HAP-1 (cell line): ENCODE measurements around the gene ARL1.

Experiments
- DNase-seq, 2 experiments: peaks; one replicate each; pipeline ENCODE4 v3.0.0-alpha.2; 2016 to 2020; ENCODE audit warnings: low spot score in 2 of 2
- H3K27me3 ChIP-seq: fragments of 250-450 bp; sonication (Bioruptor Pico); 2 replicates; pipeline ENCODE4 v1.5.1; 2020; ENCODE audit warnings: low read depth, mild to moderate bottlenecking, moderate library complexity
- H3K36me3 ChIP-seq: fragments of 250-450 bp; sonication (Bioruptor Pico); replicated peaks from 2 replicates; pipeline ENCODE4 v1.5.1; 2020; ENCODE audit warnings: mild to moderate bottlenecking
- H3K4me1 ChIP-seq: fragments of 250-450 bp; sonication (Bioruptor Pico); 2 replicates; pipeline ENCODE4 v1.5.1; 2020; ENCODE audit warnings: mild to moderate bottlenecking
- H3K4me3 ChIP-seq: fragments of 250-450 bp; sonication (Bioruptor Pico); 2 replicates; pipeline ENCODE4 v1.5.1; 2020; ENCODE audit warnings: mild to moderate bottlenecking, moderate library complexity
- H3K9me3 ChIP-seq: fragments of 250-450 bp; sonication (Bioruptor Pico); 2 replicates; pipeline ENCODE4 v1.5.1; 2020; ENCODE audit warnings: mild to moderate bottlenecking, moderate library complexity
- in situ Hi-C: fragments of 300-500 bp; cut with MboI; formaldehyde crosslinking; loops from 3 replicates; pipeline ENCODE4 v1.14.3; 2020; ENCODE audit warnings: low sequenced_read_pairs, inconsistent platforms, mixed read lengths

The ARL1 gene

DNA sequence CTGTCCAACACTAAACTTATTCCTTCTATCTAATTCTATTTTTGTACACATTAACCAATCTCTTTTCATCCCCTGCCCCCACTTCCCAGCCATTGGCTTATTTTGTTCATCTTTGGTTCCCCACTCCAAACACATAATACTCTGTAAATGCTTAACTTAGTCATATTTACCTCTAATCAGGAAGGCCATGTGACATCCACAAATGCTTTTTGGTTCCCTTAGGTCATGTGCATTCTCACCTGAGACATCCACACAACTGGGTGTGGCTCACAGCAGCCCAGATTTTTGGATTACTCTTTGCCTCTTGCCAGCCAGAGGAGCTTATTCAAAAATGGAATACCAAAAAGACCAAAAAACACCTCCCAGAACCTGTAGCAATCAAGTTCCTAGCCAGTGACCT, 28.4 kb downstream of the ARL1 start:
- no peak overlapping the region for H3K4me3 ChIP-seq
- no peaks in the 10 kb centered on the region; the same call in 1 of the 2 replicates for H3K4me1 ChIP-seq
- in situ Hi-C loops: no loop called here
- H3K36me3 ChIP-seq: peaks cover 55% of the 10 kb centered on the region
- no peaks in the 10 kb centered on the region for H3K27me3 ChIP-seq
- no peaks in the 10 kb centered on the region for H3K9me3 ChIP-seq
- no peak for DNase-seq

DNA sequence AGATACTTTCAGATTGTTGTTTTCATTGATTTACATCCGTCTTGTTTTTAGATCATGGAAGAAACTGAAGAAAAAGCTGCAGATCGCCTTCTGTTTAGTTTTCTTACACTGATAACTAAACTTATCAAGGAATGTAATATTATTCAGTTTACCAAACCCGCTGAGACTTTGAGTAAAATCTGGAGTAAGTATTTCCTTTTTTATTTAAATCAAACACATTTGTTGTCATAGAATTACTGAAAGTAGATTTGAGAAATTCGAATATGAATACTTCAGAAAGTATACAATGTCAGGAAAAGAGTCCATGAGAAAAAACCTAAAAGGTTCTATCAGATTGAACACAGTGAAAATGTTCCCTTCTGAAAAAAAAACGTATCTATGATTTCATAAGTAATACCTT, 32.0 kb downstream of the ARL1 start:
- H3K36me3 ChIP-seq: peaks cover 55% of the 10 kb centered on the region
- no peak overlapping the region for H3K4me3 ChIP-seq

DNA sequence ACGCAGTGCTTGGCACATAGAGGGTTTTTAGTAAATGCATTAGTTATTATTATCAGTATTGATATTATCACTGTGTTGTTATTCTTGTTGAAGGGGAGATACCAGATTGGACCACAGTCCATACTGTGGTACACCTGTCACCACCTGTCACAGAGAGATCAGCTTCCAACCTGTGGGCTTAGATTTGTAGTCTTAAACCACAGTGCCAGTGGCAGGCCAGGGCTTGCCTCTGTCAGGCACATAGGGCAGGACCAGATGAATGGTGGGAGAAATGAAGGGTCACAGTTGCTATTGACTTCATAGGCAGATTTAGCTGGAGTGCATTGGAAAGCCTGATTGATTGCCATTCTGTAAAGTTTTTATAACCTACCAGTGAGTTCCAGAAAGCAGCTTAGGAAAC, 35.1 kb downstream of the ARL1 start:
- H3K9me3 ChIP-seq: no peaks in the 10 kb centered on the region
- H3K27me3 ChIP-seq: no peaks in the 10 kb centered on the region
- DNase-seq: no peak
- in situ Hi-C loops: no loop called here
- H3K36me3 ChIP-seq: peaks cover 61% of the 10 kb centered on the region
- H3K4me1 ChIP-seq: no peaks in the 10 kb centered on the region; the same call in 1 of the 2 replicates
- no peak overlapping the region for H3K4me3 ChIP-seq

More for the DNA sequence above, 32.0 kb downstream of the ARL1 start:
- no peaks in the 10 kb centered on the region for H3K9me3 ChIP-seq
- H3K4me1 ChIP-seq: no peaks in the 10 kb centered on the region; the same call in 1 of the 2 replicates
- in situ Hi-C loops: no loop called here
- H3K27me3 ChIP-seq: no peaks in the 10 kb centered on the region
- DNase-seq: no peak

DNA sequence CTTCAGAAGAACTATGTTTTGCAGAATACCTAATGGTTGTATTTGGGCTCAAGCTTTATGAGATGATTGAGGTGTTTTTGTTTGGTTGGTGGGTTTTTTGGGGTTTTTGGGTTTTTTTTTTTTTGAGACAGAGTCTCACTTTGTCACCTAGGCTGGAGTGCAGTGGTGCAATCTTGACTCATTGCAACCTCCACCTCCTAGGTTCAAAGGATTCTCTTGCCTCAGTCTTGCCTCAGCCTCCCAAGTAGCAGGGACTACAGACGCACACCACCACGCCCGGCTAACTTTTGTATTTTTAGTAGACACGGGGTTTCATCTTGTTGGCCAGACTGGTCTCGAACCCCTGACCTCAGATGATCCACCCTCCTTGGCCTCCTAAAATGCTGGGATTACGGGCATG, 39.6 kb downstream of the ARL1 start:
- Histone ChIP-seq H3K27me3 (no peaks in the 10 kb centered on the region), H3K36me3 (peaks cover 59% of the 10 kb centered on the region), H3K4me1 (no peaks in the 10 kb centered on the region), H3K4me3 (no peak overlapping the region), H3K9me3 (no peaks in the 10 kb centered on the region)
- in situ Hi-C loops: no loop called here
- no peak for DNase-seq

DNA sequence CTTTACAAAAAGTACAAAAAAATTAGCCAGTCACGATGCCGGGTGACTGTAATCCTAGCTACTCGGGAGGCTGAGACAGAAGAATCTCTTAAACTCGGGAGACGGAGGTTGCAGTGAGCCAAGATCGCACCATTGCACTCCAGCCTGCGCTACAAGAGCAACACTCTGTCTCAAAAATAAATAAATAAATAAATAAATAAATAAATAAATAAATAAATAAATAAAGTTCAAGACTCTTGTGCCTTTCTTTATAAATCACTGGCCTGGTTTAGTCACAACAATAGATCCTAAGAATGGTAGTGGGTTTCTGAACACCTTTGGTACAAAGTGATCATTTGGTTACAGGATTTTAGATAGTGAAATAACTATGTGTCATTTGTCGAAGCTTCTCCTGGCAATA, 46.1 kb downstream of the ARL1 start:
- in situ Hi-C loops: no loop called here
- H3K4me1 ChIP-seq: no peaks in the 10 kb centered on the region
- H3K36me3 ChIP-seq: peaks cover 44% of the 10 kb centered on the region
- no peak for DNase-seq
- no peak overlapping the region for H3K4me3 ChIP-seq
- no peaks in the 10 kb centered on the region for H3K9me3 ChIP-seq
- no peaks in the 10 kb centered on the region for H3K27me3 ChIP-seq

DNA sequence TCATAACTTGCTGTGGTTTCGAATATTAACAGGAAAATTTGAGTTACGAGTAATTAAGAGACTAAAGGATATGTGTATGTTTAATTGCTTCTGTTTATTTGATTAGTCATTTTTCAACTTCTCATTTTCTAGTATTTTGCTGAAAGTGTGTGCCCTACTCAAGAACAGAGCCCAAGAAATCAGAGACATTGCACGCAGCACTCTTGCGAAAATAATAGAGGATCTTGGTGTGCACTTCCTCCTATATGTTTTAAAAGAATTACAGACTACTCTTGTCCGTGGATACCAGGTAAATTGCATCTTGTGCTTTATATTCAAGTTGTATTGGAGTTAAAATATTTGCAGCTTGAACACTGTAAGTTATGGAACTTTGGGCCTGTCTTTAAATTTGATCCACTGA, 50.8 kb downstream of the ARL1 start:
- Histone ChIP-seq H3K27me3 (no peaks in the 10 kb centered on the region), H3K4me3 (no peak overlapping the region), H3K4me1 (no peaks in the 10 kb centered on the region), H3K9me3 (no peaks in the 10 kb centered on the region), H3K36me3 (peaks cover 26% of the 10 kb centered on the region)
- DNase-seq: no peak
- in situ Hi-C loops: no loop called here

DNA sequence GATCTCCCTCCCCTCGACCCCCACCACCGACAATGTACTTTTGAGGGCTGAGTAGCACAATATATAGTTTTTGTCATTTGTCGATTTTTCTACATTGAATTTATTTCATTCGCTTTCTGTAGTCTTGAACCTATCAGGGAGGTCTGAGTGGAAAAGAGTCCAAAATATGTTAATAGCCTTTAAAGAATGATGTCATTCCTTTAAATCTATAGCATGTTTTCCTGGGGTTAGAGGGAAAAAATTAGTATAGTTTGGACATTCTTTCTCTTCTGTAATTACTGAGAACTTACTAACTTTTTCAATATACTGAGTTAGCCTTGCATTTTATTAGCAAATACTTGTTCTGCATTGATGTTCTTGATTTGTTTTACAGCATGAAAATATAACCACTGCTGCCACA, 55.9 kb downstream of the ARL1 start:
- in situ Hi-C loops: no loop called here
- no peaks in the 10 kb centered on the region for H3K4me1 ChIP-seq
- peaks cover 29% of the 10 kb centered on the region for H3K36me3 ChIP-seq
- no peaks in the 10 kb centered on the region for H3K27me3 ChIP-seq
- no peak for DNase-seq
- H3K9me3 ChIP-seq: no peaks in the 10 kb centered on the region
- H3K4me3 ChIP-seq: no peak overlapping the region

DNA sequence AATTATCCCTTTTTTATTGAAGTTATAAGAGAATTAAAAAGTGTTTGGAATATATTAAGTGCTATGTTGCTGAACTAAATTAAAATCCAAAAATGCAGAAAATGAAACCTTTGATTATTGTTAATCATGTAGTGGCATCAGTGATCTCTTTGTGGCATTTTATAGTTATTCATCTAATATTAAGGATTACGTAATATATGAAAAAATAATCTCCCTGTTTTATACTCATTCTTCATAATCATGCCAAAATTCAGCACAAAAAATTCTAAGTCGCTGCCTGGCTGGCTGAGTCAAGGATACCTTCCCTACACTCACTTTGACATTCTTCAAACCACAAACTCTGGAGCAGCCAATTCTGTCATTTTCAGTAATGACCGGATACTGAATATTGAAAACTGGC, 63.7 kb downstream of the ARL1 start:
- Histone ChIP-seq H3K36me3 (peaks cover 38% of the 10 kb centered on the region), H3K4me1 (peaks cover 3% of the 10 kb centered on the region; the same call in 1 of the 2 replicates), H3K9me3 (no peaks in the 10 kb centered on the region), H3K4me3 (no peak overlapping the region), H3K27me3 (no peaks in the 10 kb centered on the region)
- DNase-seq: no peak
- in situ Hi-C loops: no loop called here
